Stomach (tissue), 4 donors: ENCODE results near the gene PAPLN.

Experiments
- POLR2A ChIP-seq, 4 donors: fragments of 450-650 bp; IDR thresholded peaks; one replicate each; pipeline ENCODE4 v1.6.1; 2016; ENCODE audit warnings: antibody characterized with exemption in 4 of 4, control low read depth in 2 of 4, mild to moderate bottlenecking in 1 of 4, moderate library complexity in 1 of 4
- POLR2AphosphoS5 ChIP-seq, 3 donors: sonication (generic); formaldehyde crosslinking; IDR thresholded peaks; one replicate each; pipeline ENCODE4 v1.6.1; 2016; ENCODE audit warnings: antibody characterized with exemption in 3 of 3
- TF ChIP-seq, protein P1 (sequence below), 7 experiments: fragments of 450-650 bp in 4 of 7; fragments of 200-600 bp in 3 of 7; sonication (generic) in 3 of 7; IDR thresholded peaks; one replicate each; pipeline ENCODE4 v1.5.1; 2016 to 2019; ENCODE audit warnings: antibody characterized with exemption in 7 of 7, control low read depth in 2 of 7, mild to moderate bottlenecking in 1 of 7

DNA sequence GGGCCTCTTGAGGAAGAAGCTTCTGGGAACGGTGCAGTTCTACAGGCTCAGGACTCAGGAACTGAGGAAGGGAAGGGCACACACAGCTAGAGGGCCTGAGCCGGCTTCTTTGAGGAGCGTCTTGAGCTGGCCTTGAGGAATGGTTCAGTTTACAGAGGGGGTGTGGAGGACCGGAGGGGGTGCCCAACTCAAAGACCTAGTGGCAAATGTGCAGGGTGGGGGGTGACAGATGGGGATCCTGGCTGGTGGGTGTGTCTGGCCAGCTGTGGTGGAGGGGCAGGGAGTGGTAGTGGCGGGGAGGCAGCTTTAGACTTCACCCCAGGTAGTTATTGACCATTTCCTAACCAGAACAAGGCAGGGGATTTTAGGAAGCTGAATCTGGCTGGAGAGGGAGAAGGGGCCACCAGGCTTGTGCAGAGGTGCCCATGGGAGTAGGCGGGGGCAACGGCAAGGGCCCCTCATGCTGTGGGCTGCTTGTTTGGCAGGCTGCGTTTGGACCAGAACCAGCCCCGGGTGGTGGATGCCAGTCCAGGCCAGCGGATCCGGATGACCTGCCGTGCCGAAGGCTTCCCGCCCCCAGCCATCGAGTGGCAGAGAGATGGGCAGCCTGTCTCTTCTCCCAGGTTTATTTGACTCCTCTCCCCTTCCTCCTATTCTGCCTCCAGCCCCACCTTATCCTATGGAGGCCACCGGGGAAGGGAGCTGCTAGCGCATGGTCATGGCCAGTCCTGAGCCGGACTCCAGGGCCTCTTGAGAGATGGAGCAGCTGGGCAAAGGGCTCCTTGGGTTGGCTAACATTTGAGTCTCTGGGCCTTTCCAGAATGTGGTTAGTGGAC, 27.8 kb downstream of the PAPLN start:
- TF ChIP-seq POLR2AphosphoS5 (IDR thresholded peaks at IDR 0.05), result no peak
- TF ChIP-seq, protein P1, sequence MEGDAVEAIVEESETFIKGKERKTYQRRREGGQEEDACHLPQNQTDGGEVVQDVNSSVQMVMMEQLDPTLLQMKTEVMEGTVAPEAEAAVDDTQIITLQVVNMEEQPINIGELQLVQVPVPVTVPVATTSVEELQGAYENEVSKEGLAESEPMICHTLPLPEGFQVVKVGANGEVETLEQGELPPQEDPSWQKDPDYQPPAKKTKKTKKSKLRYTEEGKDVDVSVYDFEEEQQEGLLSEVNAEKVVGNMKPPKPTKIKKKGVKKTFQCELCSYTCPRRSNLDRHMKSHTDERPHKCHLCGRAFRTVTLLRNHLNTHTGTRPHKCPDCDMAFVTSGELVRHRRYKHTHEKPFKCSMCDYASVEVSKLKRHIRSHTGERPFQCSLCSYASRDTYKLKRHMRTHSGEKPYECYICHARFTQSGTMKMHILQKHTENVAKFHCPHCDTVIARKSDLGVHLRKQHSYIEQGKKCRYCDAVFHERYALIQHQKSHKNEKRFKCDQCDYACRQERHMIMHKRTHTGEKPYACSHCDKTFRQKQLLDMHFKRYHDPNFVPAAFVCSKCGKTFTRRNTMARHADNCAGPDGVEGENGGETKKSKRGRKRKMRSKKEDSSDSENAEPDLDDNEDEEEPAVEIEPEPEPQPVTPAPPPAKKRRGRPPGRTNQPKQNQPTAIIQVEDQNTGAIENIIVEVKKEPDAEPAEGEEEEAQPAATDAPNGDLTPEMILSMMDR (IDR thresholded peaks at IDR 0.05), result no peak
- no peak for TF ChIP-seq POLR2A (IDR thresholded peaks at IDR 0.05)
